ENCODE results near the gene TBC1D9.

- TF ChIP-seq CTCF (IDR thresholded peaks at IDR 0.05; ENCODE audit: low read length) (no peak), EZH2 (IDR thresholded peaks at IDR 0.05; ENCODE audit: borderline replicate concordance, low read length) (no peak)
Measured at GRCh38 chr4:140769209-140769608, 13.0 kb upstream of the TBC1D9 start.
